HG03558 (cell line): Measurements from ENCODE around the gene IGSF6.
"Not testable (repeated sequence)": the region's sequence is repeated elsewhere in the genome, so short reads cannot be mapped to it uniquely, and the experiment has no call there.

Experiments used
- ATAC-seq: cut with Tn5 transposase; IDR thresholded peaks from one replicate; pipeline ENCODE4 v1.9.1; 2021; ENCODE audit warnings: moderate number of reproducible peaks; ENCODE audit not compliant: unreplicated experiment; ENCODE audit errors: extremely low read depth

The IGSF6 gene

GRCh38 chr16:21631376-21631775 lies 21.0 kb downstream of the IGSF6 start:
- ATAC-seq, result not testable (repeated sequence)

- ATAC-seq, result not testable (repeated sequence)
These were observed 21.5 kb downstream of the IGSF6 start for GRCh38 chr16:21630866-21631265.

GRCh38 chr16:21629616-21630539 lies 22.5 kb downstream of the IGSF6 start:
- ATAC-seq, result not testable (repeated sequence)

GRCh38 chr16:21628772-21629171 lies 23.6 kb downstream of the IGSF6 start:
- no peak for ATAC-seq

GRCh38 chr16:21628121-21628726 lies 24.2 kb downstream of the IGSF6 start:
- no peak for ATAC-seq

GRCh38 chr16:21626659-21627277 lies 25.6 kb downstream of the IGSF6 start:
- ATAC-seq, result no peak

- ATAC-seq, result no peak
These were observed 27.4 kb downstream of the IGSF6 start for GRCh38 chr16:21625026-21625425.

- no peak for ATAC-seq
These were observed 29.9 kb downstream of the IGSF6 start for GRCh38 chr16:21622545-21622944.

- ATAC-seq, result no peak
These were observed 31.8 kb downstream of the IGSF6 start for GRCh38 chr16:21620592-21620991.

- ATAC-seq, result no peak
These were observed 32.5 kb downstream of the IGSF6 start for GRCh38 chr16:21619765-21620425.

- no peak for ATAC-seq
These were observed 34.1 kb downstream of the IGSF6 start for GRCh38 chr16:21618281-21618680.

- no peak for ATAC-seq
These were observed 34.8 kb downstream of the IGSF6 start for GRCh38 chr16:21617607-21618006.

GRCh38 chr16:21614896-21615295 lies 37.5 kb downstream of the IGSF6 start:
- ATAC-seq, result no peak

- no peak for ATAC-seq
These were observed 38.6 kb downstream of the IGSF6 start for GRCh38 chr16:21613781-21614180.

GRCh38 chr16:21613361-21613760 lies 39.0 kb downstream of the IGSF6 start:
- no peak for ATAC-seq

- ATAC-seq, result no peak
These were observed 40.6 kb downstream of the IGSF6 start for GRCh38 chr16:21611556-21612384.

- ATAC-seq, result no peak
These were observed 41.2 kb downstream of the IGSF6 start for GRCh38 chr16:21611198-21611555.

- ATAC-seq, result no peak
These were observed 41.6 kb downstream of the IGSF6 start for GRCh38 chr16:21610766-21611165.

GRCh38 chr16:21610006-21610544 lies 42.3 kb downstream of the IGSF6 start:
- ATAC-seq, result no peak
